Endothelial cell of umbilical vein (primary cell): Measurements from ENCODE around the gene P2RY11. TPM values are rescaled to one million over a fixed set of nuclear protein-coding genes. Genes with fewer than 3 reads are reported as not detected.

Experiments
- BruUV-seq: library from RNA; stranded (reverse); fragments of 400-500 nt; replicated peaks from 2 replicates; lab custom pipeline; 2021; lab: Mats Ljungman, UMichigan
- CTCF ChIA-PET: fragments of 300-600, 350-600 bp; sonication (Branson Sonifier 250); formaldehyde crosslinking; loops from one replicate; lab custom pipeline; 2021; ENCODE audit warnings: antibody characterized with exemption, inconsistent platforms; lab: Charles Lee
- POLR2A ChIA-PET: fragments of 300-600, 350-600 bp; sonication (Branson Sonifier 250); formaldehyde crosslinking; loops from one replicate; lab custom pipeline; 2021; ENCODE audit warnings: antibody characterized with exemption, inconsistent platforms; lab: Charles Lee
- DNase-seq: peaks from one replicate; pipeline ENCODE4 v3.0.0-alpha.2; 2011; ENCODE audit warnings: low read depth, low spot score
- FAIRE-seq: peaks from 2 replicates; lab custom pipeline; 2011; peaks lifted over from hg19 to GRCh38; lab: Jason Lieb, UNC
- H2AFZ ChIP-seq: 2 replicates; pipeline ENCODE4 v1.6.0; 2012; ENCODE audit warnings: low read depth, low read length, control low read depth, inconsistent platforms
- H3K27ac ChIP-seq: 2 replicates; pipeline ENCODE4 v1.5.1; 2011; ENCODE audit warnings: low read depth, mild to moderate bottlenecking, control low read depth, low read length, moderate library complexity; ENCODE audit not compliant: insufficient read depth
- H3K27me3 ChIP-seq, 2 experiments: 2 replicates each; pipeline versions ENCODE4 v1.6.0 to v1.6.1; 2011; ENCODE audit warnings: low read length in 2 of 2, mixed read lengths in 1 of 2; ENCODE audit not compliant: control insufficient read depth in 2 of 2, insufficient read depth in 2 of 2
- H3K36me3 ChIP-seq, 2 experiments: 2 replicates in 1 of 2; 3 replicates in 1 of 2; pipeline ENCODE4 v1.5.1; 2011; ENCODE audit warnings: low read length in 2 of 2, mild to moderate bottlenecking in 1 of 2, moderate library complexity in 1 of 2; ENCODE audit not compliant: control insufficient read depth in 2 of 2, insufficient read depth in 2 of 2; ENCODE audit errors: extremely low read depth in 1 of 2
- H3K4me1 ChIP-seq: 3 replicates; pipeline ENCODE4 v1.5.1; 2011; ENCODE audit warnings: mild to moderate bottlenecking, low read length; ENCODE audit not compliant: control insufficient read depth, insufficient read depth; ENCODE audit errors: extremely low read depth
- H3K4me2 ChIP-seq: 2 replicates; pipeline ENCODE4 v1.6.1; 2011; ENCODE audit warnings: low read length, control low read depth, mixed read lengths; ENCODE audit not compliant: insufficient read depth
- H3K4me3 ChIP-seq, 3 experiments: fragments of 200-600 bp in 1 of 3; sonication (generic), shearing (Covaris generic) in 1 of 3; replicated peaks in 1 of 3; 2 replicates each; pipeline ENCODE4 v1.5.1; 2011 to 2016; ENCODE audit warnings: control low read depth in 3 of 3, low read length in 3 of 3, mild to moderate bottlenecking in 2 of 3, inconsistent platforms in 1 of 3, low read depth in 1 of 3, moderate library complexity in 1 of 3; ENCODE audit not compliant: insufficient read depth in 1 of 3
- H3K79me2 ChIP-seq: 2 replicates; pipeline ENCODE4 v1.6.0; 2012; ENCODE audit warnings: low read length, inconsistent platforms; ENCODE audit not compliant: control insufficient read depth, insufficient read depth
- H3K9ac ChIP-seq: replicated peaks from 2 replicates; pipeline ENCODE3; 2011; ENCODE audit warnings: low read length, control low read depth; ENCODE audit not compliant: insufficient read depth; ENCODE audit errors: extremely low read depth
- H3K9me1 ChIP-seq: replicated peaks from 3 replicates; pipeline ENCODE4 v1.6.0; 2011; ENCODE audit warnings: mild to moderate bottlenecking, low read length; ENCODE audit not compliant: control insufficient read depth, insufficient read depth; ENCODE audit errors: extremely low read depth
- H3K9me3 ChIP-seq: replicated peaks from 2 replicates; pipeline ENCODE4 v1.5.1; 2012; ENCODE audit warnings: low read length, inconsistent platforms; ENCODE audit not compliant: control insufficient read depth, insufficient read depth
- H4K20me1 ChIP-seq: replicated peaks from 2 replicates; pipeline ENCODE3; 2011; ENCODE audit warnings: mild to moderate bottlenecking, low read length; ENCODE audit not compliant: control insufficient read depth, insufficient read depth; ENCODE audit errors: extremely low read depth
- CTCF ChIP-seq, 2 donors: IDR thresholded peaks; 1 replicate in 1 of 2; 2 replicates in 1 of 2; pipeline ENCODE4 v1.5.1; 2011; ENCODE audit warnings: low read length in 2 of 2, mild to moderate bottlenecking in 2 of 2, moderate library complexity in 2 of 2, control low read depth in 1 of 2, inconsistent platforms in 1 of 2, low read depth in 1 of 2; ENCODE audit not compliant: insufficient read depth in 1 of 2; ENCODE audit errors: extremely low read depth in 1 of 2
- EZH2 ChIP-seq: IDR thresholded peaks from 2 replicates; pipeline ENCODE4 v1.6.1; 2012; ENCODE audit warnings: borderline replicate concordance, low read depth, mild to moderate bottlenecking, moderate library complexity, low read length, inconsistent platforms; ENCODE audit not compliant: severe bottlenecking
- FOS ChIP-seq: IDR thresholded peaks from 2 replicates; pipeline ENCODE4 v1.6.1; 2011; ENCODE audit warnings: mild to moderate bottlenecking, low read length, moderate library complexity, borderline replicate concordance; ENCODE audit not compliant: insufficient read depth
- GATA2 ChIP-seq: IDR thresholded peaks from 2 replicates; pipeline ENCODE4 v1.7.0; 2011; ENCODE audit warnings: low read depth, mild to moderate bottlenecking, moderate library complexity, mixed read lengths, low read length; ENCODE audit not compliant: insufficient read length, insufficient read depth
- JUN ChIP-seq: IDR thresholded peaks from 2 replicates; pipeline ENCODE4 v1.6.1; 2011; ENCODE audit warnings: borderline replicate concordance, low read depth; ENCODE audit not compliant: insufficient read length, insufficient read depth
- MYC ChIP-seq: IDR thresholded peaks from one replicate; pipeline ENCODE4 v1.6.1; 2011; ENCODE audit warnings: mild to moderate bottlenecking, low read depth, low read length
- POLR2A ChIP-seq: IDR thresholded peaks from 2 replicates; pipeline ENCODE4 v1.6.1; 2012; ENCODE audit warnings: low read depth, mild to moderate bottlenecking, control low read depth, low read length
- POLR2AphosphoS5 ChIP-seq: IDR thresholded peaks from 2 replicates; pipeline ENCODE4 v1.6.1; 2012; ENCODE audit warnings: low read depth, mild to moderate bottlenecking, control low read depth, low read length, moderate library complexity; ENCODE audit not compliant: insufficient read depth
- dilution Hi-C: fragments of 300-500 bp; cut with MboI; formaldehyde crosslinking; loops from one replicate; pipeline ENCODE4 v1.15.0; 2019; ENCODE audit warnings: low sequenced_read_pairs; ENCODE audit not compliant: extremely low pct_ligation_motif_present
- intact Hi-C: fragments of 100-400 bp; cut with micrococcal nuclease; formaldehyde crosslinking; loops from one replicate; pipeline ENCODE4 v1.10.0; 2022
- polyA plus RNA-seq, 4 experiments: library from polyadenylated mRNA; depleted of rRNA in 3 of 4; stranded (reverse) in 3 of 4; unstranded in 1 of 4; fragments of >200 nt; gene quantifications; 2 replicates each; pipeline versions ENCODE4 v1.2.1 to v1.2.3, GENCODE V29; 2011 to 2012; ENCODE audit warnings: missing spikeins in 1 of 4
- total RNA-seq: library from RNA; stranded (reverse); gene quantifications from 2 replicates; pipeline ENCODE4 v1.2.3, GENCODE V29; 2021
- TF ChIP-seq, protein P1 (sequence below): IDR thresholded peaks from 2 replicates; pipeline ENCODE4 v1.6.1; 2011; ENCODE audit not compliant: insufficient read depth, insufficient read length

Gene P2RY11
- total and polyA plus RNA-seq, 2 donors (not counting 3 experiments of a cell fraction or from before 2014, with no cell fraction given): 3.6 to 14.6 TPM

- POLR2A ChIA-PET: no interaction called here
- no TSS peak for BruUV-seq
- Histone ChIP-seq H3K4me2 (no peak overlapping the region), H3K9ac (no peak overlapping the region), H3K9me1 (no peaks in the 10 kb centered on the region), H3K9me3 (no peaks in the 10 kb centered on the region), H3K27ac (no peak overlapping the region), H3K79me2 (no peaks in the 10 kb centered on the region), H2AFZ (no peak overlapping the region), H3K4me1 (peaks cover 3% of the 10 kb centered on the region), H3K27me3 (no peaks in the 10 kb centered on the region), H4K20me1 (no peaks in the 10 kb centered on the region), H3K4me3 (no peak overlapping the region), H3K36me3 (peaks cover 0 to 18% of the 10 kb centered on the region in 2 experiments)
- TF ChIP-seq POLR2A (no peak), EZH2 (no peak), POLR2AphosphoS5 (no peak), GATA2 (no peak), FOS (no peak), MYC (no peak), JUN (no peak), CTCF (IDR thresholded peaks at IDR 0.05; ENCODE audit: extremely low read depth in 1 of 2, insufficient read depth in 1 of 2, low read depth in 1 of 2, low read length in 2 of 2) (no peak)
- TF ChIP-seq, protein P1, sequence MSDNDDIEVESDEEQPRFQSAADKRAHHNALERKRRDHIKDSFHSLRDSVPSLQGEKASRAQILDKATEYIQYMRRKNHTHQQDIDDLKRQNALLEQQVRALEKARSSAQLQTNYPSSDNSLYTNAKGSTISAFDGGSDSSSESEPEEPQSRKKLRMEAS: no peak
- dilution Hi-C loops (no loop called here), intact Hi-C loops (no loop called here)
- FAIRE-seq: no peak
- CTCF ChIA-PET: no interaction called here
- no peak for DNase-seq
Observed at GRCh38 chr19:10091895-10092641, 19.4 kb upstream of the P2RY11 start.
